Gastroesophageal sphincter (tissue), 4 donors: ENCODE measurements around the gene HEPN1. TPM values are rescaled to one million over a fixed set of nuclear protein-coding genes. Genes with fewer than 3 reads are reported as not detected.
A peak's percentile ranks its signal among the peaks of the same experiment; 100 is the strongest.

Source experiments
- ATAC-seq: fragments of 150-250 bp; one replicate; pipeline ENCODE4 v1.9.1; 2016; ENCODE audit warnings: mild to moderate bottlenecking, moderate library complexity
- H3K27ac ChIP-seq, 4 donors: fragments of 200-600 bp; sonication (generic) in 3 of 4; 1 replicate in 3 of 4; 2 replicates in 1 of 4; pipeline ENCODE4 v1.5.1; 2016 to 2019
- H3K27me3 ChIP-seq: fragments of 200-600 bp; sonication (generic); one replicate; pipeline ENCODE4 v1.5.1; 2019
- H3K36me3 ChIP-seq, 2 donors: fragments of 200-600 bp; sonication (generic); one replicate each; pipeline ENCODE4 v1.5.1; 2019; ENCODE audit warnings: control low read depth in 1 of 2
- H3K4me1 ChIP-seq, 3 donors: fragments of 200-600 bp; sonication (generic); 1 replicate in 2 of 3; 2 replicates in 1 of 3; pipeline ENCODE4 v1.5.1; 2016 to 2019; ENCODE audit warnings: control low read depth in 2 of 3
- H3K4me3 ChIP-seq, 2 donors: fragments of 200-600 bp; sonication (generic); one replicate each; pipeline ENCODE4 v1.5.1; 2019; ENCODE audit warnings: mild to moderate bottlenecking in 1 of 2, moderate library complexity in 1 of 2
- H3K9me3 ChIP-seq, 3 donors: fragments of 200-600 bp; sonication (generic); one replicate each; pipeline ENCODE4 v1.5.1; 2017 to 2019; ENCODE audit warnings: control low read depth in 2 of 3
- EP300 ChIP-seq: sonication (generic); formaldehyde crosslinking; IDR thresholded peaks from one replicate; pipeline ENCODE4 v1.6.1; 2017; ENCODE audit warnings: antibody characterized with exemption, mild to moderate bottlenecking
- POLR2A ChIP-seq, 2 donors: fragments of 450-650 bp; IDR thresholded peaks; one replicate each; pipeline ENCODE4 v1.6.1; 2017; ENCODE audit warnings: antibody characterized with exemption in 2 of 2, mild to moderate bottlenecking in 2 of 2, moderate library complexity in 1 of 2
- POLR2AphosphoS5 ChIP-seq: sonication (generic); formaldehyde crosslinking; IDR thresholded peaks from one replicate; pipeline ENCODE4 v1.6.1; 2017; ENCODE audit warnings: antibody characterized with exemption
- WGBS, 2 donors: methylation state at CpG; one replicate each; pipeline ENCODE4 v1.1.5; 2018; ENCODE audit warnings: low coverage in 1 of 2; 5-methylcytosine and 5-hydroxymethylcytosine counted together
- total RNA-seq, 4 donors: library from RNA; depleted of rRNA; stranded (reverse); fragments of >200 nt; gene quantifications; one replicate each; pipeline ENCODE4 v1.1.0, GENCODE V29; 2016
- TF ChIP-seq, protein P1 (sequence below), 4 experiments: fragments of 200-600 bp in 2 of 4; fragments of 450-650 bp in 2 of 4; sonication (generic) in 1 of 4; IDR thresholded peaks; one replicate each; pipeline ENCODE4 v1.5.1; 2017 to 2019; ENCODE audit warnings: antibody characterized with exemption in 4 of 4, mild to moderate bottlenecking in 2 of 4, moderate library complexity in 2 of 4

Gene HEPN1
- total RNA-seq, 4 donors from 2014 or later, result 0.67 TPM; not detected in 3

DNA sequence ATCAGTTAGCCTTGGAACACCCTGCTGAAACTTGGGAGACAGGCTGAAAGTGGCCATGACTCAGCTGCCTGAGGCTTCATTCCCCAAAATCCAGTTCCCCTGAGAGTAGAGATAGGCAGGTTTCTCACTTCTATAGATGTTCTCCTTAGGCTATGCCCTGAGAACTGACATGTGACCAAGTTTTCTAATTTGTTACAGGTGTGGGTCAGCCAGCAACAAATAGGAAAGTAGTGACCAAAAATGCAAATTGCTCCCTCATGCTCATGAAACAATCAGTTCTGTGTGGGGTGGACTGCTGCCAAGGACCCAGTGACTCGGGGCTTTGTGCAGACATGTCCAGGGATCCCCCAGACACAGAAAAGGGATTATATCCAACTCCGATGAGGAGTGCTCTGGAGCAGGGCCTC is 27.7 kb downstream of the HEPN1 start:
- Histone ChIP-seq H3K4me1 (no peaks in the 10 kb centered on the region), H3K9me3 (peaks cover 0 to 15% (median 0%) of the 10 kb centered on the region in 3 donors), H3K27me3 (no peaks in the 10 kb centered on the region), H3K36me3 (no peaks in the 10 kb centered on the region), H3K4me3 (no peak overlapping the region), H3K27ac (no peak overlapping the region)
- 50 to 100% methylated on average over 1 to 2 of the region's 2 CpGs for WGBS, 2 donors
- TF ChIP-seq POLR2A (IDR thresholded peaks at IDR 0.05) (no peak), POLR2AphosphoS5 (no peak), EP300 (no peak)
- TF ChIP-seq, protein P1, sequence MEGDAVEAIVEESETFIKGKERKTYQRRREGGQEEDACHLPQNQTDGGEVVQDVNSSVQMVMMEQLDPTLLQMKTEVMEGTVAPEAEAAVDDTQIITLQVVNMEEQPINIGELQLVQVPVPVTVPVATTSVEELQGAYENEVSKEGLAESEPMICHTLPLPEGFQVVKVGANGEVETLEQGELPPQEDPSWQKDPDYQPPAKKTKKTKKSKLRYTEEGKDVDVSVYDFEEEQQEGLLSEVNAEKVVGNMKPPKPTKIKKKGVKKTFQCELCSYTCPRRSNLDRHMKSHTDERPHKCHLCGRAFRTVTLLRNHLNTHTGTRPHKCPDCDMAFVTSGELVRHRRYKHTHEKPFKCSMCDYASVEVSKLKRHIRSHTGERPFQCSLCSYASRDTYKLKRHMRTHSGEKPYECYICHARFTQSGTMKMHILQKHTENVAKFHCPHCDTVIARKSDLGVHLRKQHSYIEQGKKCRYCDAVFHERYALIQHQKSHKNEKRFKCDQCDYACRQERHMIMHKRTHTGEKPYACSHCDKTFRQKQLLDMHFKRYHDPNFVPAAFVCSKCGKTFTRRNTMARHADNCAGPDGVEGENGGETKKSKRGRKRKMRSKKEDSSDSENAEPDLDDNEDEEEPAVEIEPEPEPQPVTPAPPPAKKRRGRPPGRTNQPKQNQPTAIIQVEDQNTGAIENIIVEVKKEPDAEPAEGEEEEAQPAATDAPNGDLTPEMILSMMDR (IDR thresholded peaks at IDR 0.05), result no peak
- no peak for ATAC-seq

DNA sequence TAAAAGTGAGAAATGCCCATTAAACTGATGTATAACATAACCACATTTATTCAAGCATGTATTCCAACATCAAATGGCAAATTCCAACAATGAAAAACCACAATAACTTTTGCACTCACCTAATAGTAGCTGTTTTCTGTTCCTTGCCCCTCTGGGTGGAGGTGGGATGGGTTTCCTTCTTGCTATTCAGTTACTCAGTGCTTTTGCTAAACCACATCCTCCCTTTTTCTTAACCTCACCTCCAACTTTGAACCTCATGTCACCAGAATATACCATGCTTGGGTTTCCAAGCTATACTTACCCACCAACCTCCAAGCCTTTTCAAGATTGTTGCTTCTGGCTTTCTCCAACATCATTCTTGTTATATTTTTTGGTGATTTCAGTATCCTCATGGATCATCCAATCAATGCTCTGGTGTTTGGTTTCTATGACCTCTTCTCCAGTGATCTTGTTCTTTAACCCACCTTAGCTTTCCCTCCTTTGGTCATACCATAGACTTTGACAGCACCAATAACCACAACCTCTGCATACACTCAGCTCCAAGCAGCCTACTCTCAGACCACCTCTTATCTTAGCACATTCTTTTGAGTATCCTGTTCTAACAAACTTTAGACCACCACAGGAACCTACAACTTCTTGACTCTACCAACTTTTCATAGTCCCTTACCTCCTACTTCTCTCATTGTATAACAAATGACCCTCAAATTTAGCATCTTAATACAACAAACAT is 31.7 kb downstream of the HEPN1 start:
- Histone ChIP-seq H3K27me3 (no peaks in the 10 kb centered on the region), H3K4me1 (peaks cover 4 to 15% (median 10%) of the 10 kb centered on the region in 3 donors), H3K27ac (no peak overlapping the region), H3K36me3 (no peaks in the 10 kb centered on the region), H3K4me3 (no peak overlapping the region), H3K9me3 (peaks cover 0 to 15% (median 0%) of the 10 kb centered on the region in 3 donors)
- no peak for ATAC-seq
- TF ChIP-seq EP300 (no peak), POLR2AphosphoS5 (no peak), POLR2A (IDR thresholded peaks at IDR 0.05) (no peak)
- TF ChIP-seq, protein P1 (IDR thresholded peaks at IDR 0.05), result no peak

DNA sequence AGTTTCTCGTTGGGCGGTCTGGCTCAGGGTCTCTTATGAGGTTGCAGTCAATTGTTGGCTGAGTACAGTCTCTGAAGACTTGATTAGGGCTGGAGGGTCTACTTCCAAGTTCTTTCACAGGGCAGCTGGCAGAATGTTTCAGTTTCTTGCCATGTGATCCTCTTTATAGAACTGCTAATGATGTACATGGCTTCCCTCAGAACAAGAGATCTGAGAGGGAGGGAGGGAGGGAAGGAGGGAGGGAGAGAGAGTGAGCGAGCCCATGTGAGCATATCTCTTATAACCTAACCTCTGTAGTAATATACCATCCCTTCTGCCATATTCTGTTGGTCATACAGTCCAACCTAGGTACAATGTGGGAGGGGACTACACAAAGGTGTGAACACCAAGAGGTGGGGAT is 32.3 kb downstream of the HEPN1 start:
- Histone ChIP-seq H3K4me1 (peaks cover 4 to 15% (median 10%) of the 10 kb centered on the region in 3 donors), H3K36me3 (no peaks in the 10 kb centered on the region), H3K9me3 (peaks cover 0 to 15% (median 0%) of the 10 kb centered on the region in 3 donors), H3K4me3 (no peak overlapping the region), H3K27ac (no peak overlapping the region), H3K27me3 (no peaks in the 10 kb centered on the region)
- ATAC-seq, result no peak
- WGBS, 2 donors, result 68 to 90% methylated on average over 2 to 3 of the region's 3 CpGs
- TF ChIP-seq, protein P1 (IDR thresholded peaks at IDR 0.05), result no peak
- TF ChIP-seq POLR2A (IDR thresholded peaks at IDR 0.05) (no peak), POLR2AphosphoS5 (no peak), EP300 (no peak)

DNA sequence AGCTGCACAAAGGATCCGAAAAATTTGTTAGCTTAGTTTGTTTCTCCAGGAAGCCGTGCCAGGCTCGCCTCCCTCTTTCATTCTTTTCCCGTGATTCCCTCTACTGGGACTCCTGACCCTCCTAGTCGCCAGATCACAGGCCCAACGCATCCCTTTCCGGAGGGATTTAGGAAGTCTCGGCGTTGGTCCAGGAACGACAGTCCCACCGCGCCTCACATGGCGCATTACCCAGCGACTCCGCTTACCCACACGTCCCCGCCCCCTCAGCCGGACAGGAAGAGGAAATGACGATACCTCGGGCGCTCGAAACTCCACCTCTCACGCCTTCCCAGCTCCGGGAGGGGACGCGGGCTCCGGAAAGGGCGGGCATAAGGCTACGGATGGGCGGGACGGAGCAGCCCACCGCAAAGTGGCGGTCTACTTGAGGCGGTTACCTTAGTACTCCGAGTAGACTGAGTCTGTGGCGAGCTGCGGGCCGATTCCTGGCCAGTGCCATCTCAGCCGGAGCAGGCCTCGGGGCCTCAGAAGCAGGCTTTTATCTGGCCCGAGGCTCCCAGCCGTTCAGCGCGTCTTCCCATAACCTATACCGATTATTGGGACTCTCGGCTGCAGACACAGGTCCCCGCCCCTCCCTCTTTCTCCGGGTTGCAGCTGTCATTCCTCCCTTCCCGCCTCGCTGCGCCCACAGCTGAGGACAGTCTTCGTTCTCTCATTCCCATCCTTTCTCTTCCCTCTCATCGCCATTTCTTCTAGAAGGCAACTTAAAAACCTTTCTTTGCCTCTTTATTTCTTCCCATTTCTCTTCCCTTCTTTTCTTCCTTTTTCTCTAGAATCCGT is 34.9 kb downstream of the HEPN1 start, which contains the start of gene CCDC15:
Gene CCDC15 (plus strand): TSS at position 450 of the 837 bp plus-strand sequence. CDS start 531 bp downstream, outside the sequence.
- H3K4me3 ChIP-seq, result peak within 1 kb of the TSS; percentile 55 to 73
- no peak for TF ChIP-seq EP300
- TF ChIP-seq, protein P1 (IDR thresholded peaks at IDR 0.05), result no peak
- peak; percentile 94 for TF ChIP-seq POLR2AphosphoS5
- peak; percentile 63 to 68 for TF ChIP-seq POLR2A (IDR thresholded peaks at IDR 0.05)
- 0 to 1% methylated on average over 14 to 25 of the region's 54 CpGs for WGBS, 2 donors
- H3K27me3 ChIP-seq, result no peaks in the 10 kb centered on the region
- no peaks in the 10 kb centered on the region for H3K36me3 ChIP-seq
- H3K27ac ChIP-seq, result peak within 1 kb of the TSS; percentile 77 to 88 (median 85)
- peak; percentile 100 for ATAC-seq
- H3K4me1 ChIP-seq, result peaks cover 4 to 15% (median 10%) of the 10 kb centered on the region in 3 donors
- peaks cover 0 to 8% (median 0%) of the 10 kb centered on the region in 3 donors for H3K9me3 ChIP-seq
